A549 (cell line): ENCODE measurements around the gene PALM3. TPM values are rescaled to one million over a fixed set of nuclear protein-coding genes. Genes with fewer than 3 reads are reported as not detected.

Experiments used
- ATAC-seq, 2 experiments: fragments of 200-7000 bp in 1 of 2; fragments of >200 bp in 1 of 2; cut with Nextera tagmentation in 1 of 2; cut with Tn5 transposase in 1 of 2; 3 replicates each; pipeline versions ENCODE4 v1.8.0 to v1.9.1; 2018 to 2020; ENCODE audit warnings: mild to moderate bottlenecking in 1 of 2, moderate library complexity in 1 of 2
- CTCF ChIA-PET: fragments of 300-600 bp; sonication (Branson Sonifier 250); formaldehyde crosslinking; extraction: SDS; loops from one replicate; lab custom pipeline; 2021; ENCODE audit warnings: antibody characterized with exemption, inconsistent platforms; lab: Yijun Ruan, JAX
- POLR2A ChIA-PET: fragments of 350-600 bp; formaldehyde crosslinking; extraction: SDS; loops from one replicate; lab custom pipeline; 2021; ENCODE audit warnings: antibody characterized with exemption, inconsistent platforms; lab: Yijun Ruan, JAX
- DNase-seq, 2 experiments: peaks; one replicate each; pipeline versions ENCODE4 v3.0.0 to v3.0.0-alpha.2; 2011 to 2016; ENCODE audit warnings: low read depth in 1 of 2, low spot score in 1 of 2
- FAIRE-seq: peaks from 2 replicates; lab custom pipeline; 2011; peaks lifted over from hg19 to GRCh38; lab: Jason Lieb, UNC
- H3K27ac ChIP-seq, 2 experiments: fragments of >200 bp; sonication (Bioruptor Twin); formaldehyde crosslinking; 3 replicates each; pipeline ENCODE4 v1.5.1; 2016 to 2017
- H3K4me1 ChIP-seq: fragments of >200 bp; sonication (Bioruptor Twin); formaldehyde crosslinking; 3 replicates; pipeline ENCODE4 v1.6.1; 2016
- H3K4me2 ChIP-seq: fragments of >200 bp; sonication (Bioruptor Twin); formaldehyde crosslinking; 3 replicates; pipeline ENCODE4 v1.6.1; 2016
- H3K4me3 ChIP-seq: fragments of >200 bp; sonication (Bioruptor Twin); formaldehyde crosslinking; 3 replicates; pipeline ENCODE4 v1.5.1; 2016
- H3K9me3 ChIP-seq: fragments of >200 bp; sonication (Bioruptor Twin); formaldehyde crosslinking; 3 replicates; pipeline ENCODE4 v1.6.1; 2016
- EHMT2 ChIP-seq: fragments of 200-600 bp; sonication (generic); IDR thresholded peaks from 2 replicates; pipeline ENCODE4 v1.6.1; 2016; ENCODE audit warnings: antibody characterized with exemption, low read depth, mild to moderate bottlenecking, moderate library complexity
- EP300 ChIP-seq, 2 experiments: fragments of >200 bp; sonication (Bioruptor Twin); formaldehyde crosslinking; IDR thresholded peaks; 2 replicates in 1 of 2; 3 replicates in 1 of 2; pipeline ENCODE4 v1.6.1; 2016 to 2017
- ESRRA ChIP-seq: fragments of 150-350 bp; IDR thresholded peaks from 2 replicates; pipeline ENCODE4 v1.6.1; 2014; ENCODE audit warnings: mild to moderate bottlenecking, low read length, borderline replicate concordance
- GATA3 ChIP-seq: IDR thresholded peaks from 2 replicates; pipeline ENCODE4 v1.6.1; 2012; ENCODE audit warnings: borderline replicate concordance
- HDAC2 ChIP-seq: fragments of 200-600 bp; sonication (generic); IDR thresholded peaks from 2 replicates; pipeline ENCODE4 v1.6.1; 2016
- HMGXB4 ChIP-seq: fragments of 250-450 bp; sonication (Bioruptor Pico); IDR thresholded peaks from 2 replicates; pipeline ENCODE4 v1.5.0; 2021; ENCODE audit warnings: mild to moderate bottlenecking, moderate library complexity, borderline replicate concordance
- HOXB5 ChIP-seq: fragments of 250-450 bp; sonication (Bioruptor Pico); IDR thresholded peaks from 2 replicates; pipeline ENCODE4 v1.5.0; 2020; ENCODE audit warnings: mild to moderate bottlenecking, moderate library complexity
- JUN ChIP-seq, 2 experiments: fragments of >200 bp; sonication (Bioruptor Twin); formaldehyde crosslinking; IDR thresholded peaks; 2 replicates in 1 of 2; 3 replicates in 1 of 2; pipeline ENCODE4 v1.6.1; 2016 to 2017
- KDM1A ChIP-seq: fragments of 200-600 bp; sonication (generic); IDR thresholded peaks from 2 replicates; pipeline ENCODE4 v1.6.1; 2016; ENCODE audit warnings: low read depth, mild to moderate bottlenecking
- MAX ChIP-seq: IDR thresholded peaks from 2 replicates; pipeline ENCODE4 v1.6.1; 2012
- NPAS2 ChIP-seq: fragments of 250-450 bp; sonication (Bioruptor Pico); IDR thresholded peaks from 2 replicates; pipeline ENCODE4 v1.8.0; 2022; ENCODE audit warnings: mild to moderate bottlenecking, moderate library complexity, borderline replicate concordance
- NR3C1 ChIP-seq: fragments of >200 bp; sonication (Bioruptor Twin); formaldehyde crosslinking; IDR thresholded peaks from 3 replicates; pipeline ENCODE4 v1.6.1; 2017
- PBX3 ChIP-seq: IDR thresholded peaks from 2 replicates; pipeline ENCODE4 v1.6.1; 2012
- POLR2A ChIP-seq: IDR thresholded peaks from 2 replicates; pipeline ENCODE4 v1.6.1; 2012; ENCODE audit warnings: mild to moderate bottlenecking, low read length
- POLR2AphosphoS2 ChIP-seq: conservative IDR thresholded peaks from 2 replicates; pipeline ENCODE4 v1.6.1; 2012; ENCODE audit warnings: low read length, improper control_type of control experiment, inconsistent platforms
- RARB ChIP-seq: fragments of 250-450 bp; sonication (Bioruptor Pico); IDR thresholded peaks from 2 replicates; pipeline ENCODE4 v1.8.0; 2021; ENCODE audit warnings: mild to moderate bottlenecking, moderate library complexity
- RCOR1 ChIP-seq: fragments of 150-350 bp; IDR thresholded peaks from 2 replicates; pipeline ENCODE4 v1.6.1; 2014; ENCODE audit warnings: antibody characterized with exemption, low read length, low read depth
- SMC3 ChIP-seq: fragments of >200 bp; sonication (Bioruptor Twin); formaldehyde crosslinking; IDR thresholded peaks from 3 replicates; pipeline ENCODE4 v1.6.1; 2018; ENCODE audit warnings: inconsistent platforms
- SREBF2 ChIP-seq: fragments of 450-650 bp; IDR thresholded peaks from 2 replicates; pipeline ENCODE4 v1.6.1; 2014; ENCODE audit warnings: mild to moderate bottlenecking, moderate library complexity
- TP53 ChIP-seq: fragments of 250-450 bp; sonication (Bioruptor Pico); IDR thresholded peaks from 2 replicates; pipeline ENCODE4 v1.5.0; 2021; ENCODE audit warnings: mild to moderate bottlenecking, moderate library complexity
- ZC3H11A ChIP-seq: fragments of 450-650 bp; IDR thresholded peaks from 2 replicates; pipeline ENCODE4 v1.6.1; 2014; ENCODE audit warnings: antibody characterized with exemption, mild to moderate bottlenecking
- WGBS: methylation state at CpG from one replicate; pipeline ENCODE4 v1.1.6; 2017; ENCODE audit errors: missing lambda C conversion rate; 5-methylcytosine and 5-hydroxymethylcytosine counted together
- polyA plus RNA-seq, 4 experiments: library from polyadenylated mRNA; depleted of rRNA in 3 of 4; stranded (reverse); fragments of >200 nt; fragmentation: RNase III in 1 of 4; extraction: RNeasy Plus Mini Kit Qiagen cat#74134 plus additional on column Dnase treatment in 1 of 4; gene quantifications; 2 replicates in 3 of 4; 3 replicates in 1 of 4; pipeline ENCODE4 v1.2.3, GENCODE V29; 2011 to 2017

Gene PALM3
- polyA plus RNA-seq, 2 of the 4 experiments (the other 2 are of a cell fraction) = 0.96 to 12.1 TPM

GRCh38 chr19:14080887-14081796 is 19.3 kb upstream of the PALM3 start:
- ATAC-seq (peak; percentile 95 to 96), DNase-seq (peak; percentile 93 to 98), FAIRE-seq (no peak)
- H3K4me1 ChIP-seq = peaks cover 9% of the 10 kb centered on the region; the same call in 1 of the 3 replicates
- POLR2A ChIA-PET = interaction anchor here (0.6 kb wide), 1 partner anchor 143 kb away, joined by 8 read pairs; no protein-coding TSS in a partner anchor
- no peaks in the 10 kb centered on the region for H3K9me3 ChIP-seq
- CTCF ChIA-PET = interaction anchor here (0.5 to 6.0 kb wide), 10 partner anchors 9 to 267 kb away, joined by 3 to 38 read pairs (median 3); partner anchors contain the start of genes IL27RA and MISP3
- peak overlapping the region; percentile 77 to 89 for H3K27ac ChIP-seq
- under 1% methylated on average over 43 of the region's 50 CpGs for WGBS
- peak overlapping the region; percentile 97 for H3K4me2 ChIP-seq
- peak overlapping the region; percentile 74 for H3K4me3 ChIP-seq
- TF ChIP-seq POLR2AphosphoS2 (no peak), KDM1A (no peak), EHMT2 (no peak), RCOR1 (no peak), HOXB5 (CRISPR knock-in tag) (no peak), SREBF2 (no peak), SMC3 (no peak), HDAC2 (no peak), JUN (IDR thresholded peaks at IDR 0.05) (peak in 1 of 2 experiments; percentile 70; a peak in 3 of 5 replicates), MAX (no peak), HMGXB4 (no peak), NPAS2 (CRISPR knock-in tag) (no peak), POLR2A (peak; percentile 17; the same call in 1 of the 2 replicates), PBX3 (peak; percentile 43; the same call in 1 of the 2 replicates), RARB (CRISPR knock-in tag) (no peak), ZC3H11A (no peak), EP300 (IDR thresholded peaks at IDR 0.05) (no peak), TP53 (CRISPR knock-in tag) (no peak), ESRRA (no peak), GATA3 (no peak)

GRCh38 chr19:14078411-14078810 is 16.5 kb upstream of the PALM3 start:
- ChIA-PET CTCF (interaction anchor here (0.6 to 1.1 kb wide), 5 partner anchors 12 to 289 kb away, joined by 3 to 5 read pairs (median 3); no protein-coding TSS in a partner anchor), POLR2A (no interaction called here)
- no peak for DNase-seq
- no peak overlapping the region for H3K27ac ChIP-seq
- no peak for FAIRE-seq
- 91% methylated on average over 2 of the region's 2 CpGs for WGBS
- H3K4me2 ChIP-seq = no peak overlapping the region
- TF ChIP-seq NR3C1 (no peak), POLR2AphosphoS2 (no peak)
- no peak overlapping the region for H3K4me3 ChIP-seq
- H3K9me3 ChIP-seq = no peaks in the 10 kb centered on the region
- H3K4me1 ChIP-seq = peaks cover 13% of the 10 kb centered on the region; the same call in 1 of the 3 replicates
- no peak for ATAC-seq
